ENCODE results near the gene KAZALD1. TPM values are rescaled to one million over a fixed set of nuclear protein-coding genes. Genes with fewer than 3 reads are reported as not detected.

The KAZALD1 gene
- total RNA-seq, 1 experiment from 2014 or later, result 12.5 TPM

GRCh38 chr10:101064415-101065030, 2.7 kb downstream of the KAZALD1 start:
- Histone ChIP-seq H3K27ac (ENCODE audit: low read depth, low read length, poor library complexity, severe bottlenecking) (peak overlapping the region; percentile 98), H3K9me3 (ENCODE audit: low read depth, low read length, poor library complexity, severe bottlenecking) (no peaks in the 10 kb centered on the region), H3K36me3 (ENCODE audit: insufficient read depth, low read length, poor library complexity, severe bottlenecking) (no peaks in the 10 kb centered on the region), H3K27me3 (replicated peaks; ENCODE audit: insufficient read depth, low read depth, low read length, poor library complexity) (no peaks in the 10 kb centered on the region), H3K4me1 (ENCODE audit: insufficient read depth, low read length, poor library complexity, severe bottlenecking) (peaks cover 59% of the 10 kb centered on the region), H3K4me3 (ENCODE audit: low read depth, low read length, poor library complexity, severe bottlenecking) (no peak overlapping the region)
- TF ChIP-seq EZH2 (IDR thresholded peaks at IDR 0.05; ENCODE audit: borderline replicate concordance, low read depth, low read length, poor library complexity, severe bottlenecking) (no peak), CTCF (conservative IDR thresholded peaks at IDR 0.05; ENCODE audit: low read depth, low read length) (no peak)
- intact Hi-C loops (cut with micrococcal nuclease; ENCODE audit: unreplicated experiment), result loop anchor here (5.0 kb wide), 1 partner anchor 67 kb away; the partner anchor contains the start of gene LZTS2
- ChIA-PET POLR2A (ENCODE audit: low non-redundant PET) (no interaction called here), CTCF (interaction anchor here (3.0 kb wide), 1 partner anchor 14 kb away, joined by 16 read pairs; no protein-coding TSS in a partner anchor)
- no peak for DNase-seq (ENCODE audit: low spot score)
- no TSS peak for BruUV-seq (replicated peaks)

DNA sequence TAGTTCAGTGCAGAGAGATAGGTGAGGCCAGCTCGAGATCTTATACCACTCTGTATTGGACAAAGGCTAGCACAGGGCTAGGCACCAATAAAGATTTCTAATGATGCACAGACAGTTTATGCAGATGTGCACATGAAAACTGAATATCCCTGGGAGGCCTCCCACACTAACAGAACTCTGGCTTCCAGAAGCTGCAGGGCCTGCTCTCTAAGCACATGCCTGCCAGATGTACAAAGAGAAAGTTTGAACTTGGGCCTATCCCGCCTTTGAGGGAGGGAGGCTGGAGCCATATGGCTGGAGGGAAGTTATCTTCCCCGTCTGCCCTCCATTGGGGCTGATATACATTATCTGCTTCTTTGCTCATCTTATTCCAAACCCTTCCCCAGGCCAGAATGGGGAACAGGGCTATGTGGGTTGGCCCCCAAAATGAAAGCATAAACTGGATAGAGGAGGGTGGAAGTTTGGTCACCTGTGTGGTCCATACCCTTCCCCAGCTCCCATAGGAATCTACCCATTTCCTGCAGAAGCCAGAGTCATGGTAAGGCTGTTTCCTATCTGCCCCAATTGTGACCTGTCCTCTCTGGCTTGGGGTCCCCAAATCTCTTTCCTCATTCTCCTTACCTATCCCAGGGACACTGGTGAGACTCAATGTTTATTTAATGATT, 3.8 kb downstream of the KAZALD1 start:
- H3K4me3 ChIP-seq (ENCODE audit: low read depth, low read length, poor library complexity, severe bottlenecking), result peak overlapping the region; percentile 58
- no TSS peak for BruUV-seq (replicated peaks)
- no peaks in the 10 kb centered on the region for H3K9me3 ChIP-seq (ENCODE audit: low read depth, low read length, poor library complexity, severe bottlenecking)
- H3K27ac ChIP-seq (ENCODE audit: low read depth, low read length, poor library complexity, severe bottlenecking), result peak overlapping the region; percentile 50
- no peak for DNase-seq (ENCODE audit: low spot score)
- intact Hi-C loops (cut with micrococcal nuclease; ENCODE audit: unreplicated experiment), result loop anchor here (2.0 kb wide), 1 partner anchor 19 kb away; no protein-coding TSS in a partner anchor
- ChIA-PET CTCF (interaction anchor here (0.5 to 3.0 kb wide), 2 partner anchors 15 to 24 kb away, joined by 9 to 16 read pairs; no protein-coding TSS in a partner anchor), POLR2A (ENCODE audit: low non-redundant PET) (no interaction called here)
- TF ChIP-seq CTCF (conservative IDR thresholded peaks at IDR 0.05; ENCODE audit: low read depth, low read length) (no peak), EZH2 (IDR thresholded peaks at IDR 0.05; ENCODE audit: borderline replicate concordance, low read depth, low read length, poor library complexity, severe bottlenecking) (no peak)
- no peaks in the 10 kb centered on the region for H3K36me3 ChIP-seq (ENCODE audit: insufficient read depth, low read length, poor library complexity, severe bottlenecking)
- peaks cover 56% of the 10 kb centered on the region for H3K4me1 ChIP-seq (ENCODE audit: insufficient read depth, low read length, poor library complexity, severe bottlenecking)
- no peaks in the 10 kb centered on the region for H3K27me3 ChIP-seq (replicated peaks; ENCODE audit: insufficient read depth, low read depth, low read length, poor library complexity)

DNA sequence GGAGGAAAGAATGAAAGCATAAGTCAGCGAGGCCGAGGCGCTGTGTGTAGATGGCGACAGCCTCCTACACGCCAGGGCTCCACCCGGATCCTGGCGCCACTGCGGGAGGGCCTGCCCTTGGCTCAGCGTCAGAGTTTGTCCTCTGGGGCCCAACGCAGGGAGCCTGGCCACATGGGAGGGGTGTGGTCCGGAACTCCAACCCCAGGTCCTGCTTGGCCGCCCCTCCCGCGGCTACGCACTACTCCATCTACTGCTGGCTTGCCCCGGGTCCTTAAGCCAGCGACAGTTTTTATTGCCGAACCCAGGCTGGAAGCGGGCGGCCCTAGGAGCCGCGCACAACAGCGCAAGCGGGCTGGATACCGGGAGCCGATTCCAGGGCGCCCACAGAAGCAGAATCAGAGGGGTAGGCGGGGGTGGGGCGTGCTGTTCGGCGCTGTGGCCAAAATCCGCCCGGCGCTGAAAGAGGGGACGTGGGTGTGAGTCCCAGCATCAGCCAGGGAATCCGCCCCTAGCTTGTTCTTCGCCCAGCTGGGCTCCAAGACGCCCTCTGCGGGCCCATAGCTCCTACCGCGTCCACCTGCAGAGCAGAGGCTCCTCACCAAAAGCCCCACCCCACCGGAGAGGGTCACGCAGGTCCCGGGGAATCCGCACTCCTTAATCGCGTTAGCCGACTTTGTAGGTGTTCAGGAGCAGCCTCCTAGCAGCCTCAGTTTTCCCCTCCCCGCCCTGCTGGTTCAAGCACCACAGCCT, 4.5 kb downstream of the KAZALD1 start:
- no TSS peak for BruUV-seq (replicated peaks)
- intact Hi-C loops (cut with micrococcal nuclease; ENCODE audit: unreplicated experiment), result loop anchor here (2.0 kb wide), 1 partner anchor 20 kb away; no protein-coding TSS in a partner anchor
- DNase-seq (ENCODE audit: low spot score), result peak; percentile 70
- Histone ChIP-seq H3K36me3 (ENCODE audit: insufficient read depth, low read length, poor library complexity, severe bottlenecking) (no peaks in the 10 kb centered on the region), H3K4me3 (ENCODE audit: low read depth, low read length, poor library complexity, severe bottlenecking) (peak overlapping the region; percentile 58), H3K9me3 (ENCODE audit: low read depth, low read length, poor library complexity, severe bottlenecking) (no peaks in the 10 kb centered on the region), H3K27me3 (replicated peaks; ENCODE audit: insufficient read depth, low read depth, low read length, poor library complexity) (no peaks in the 10 kb centered on the region), H3K4me1 (ENCODE audit: insufficient read depth, low read length, poor library complexity, severe bottlenecking) (peaks cover 54% of the 10 kb centered on the region), H3K27ac (ENCODE audit: low read depth, low read length, poor library complexity, severe bottlenecking) (peak overlapping the region; percentile 50)
- POLR2A ChIA-PET (ENCODE audit: low non-redundant PET), result no interaction called here
- TF ChIP-seq CTCF (conservative IDR thresholded peaks at IDR 0.05; ENCODE audit: low read depth, low read length) (peak; percentile 59), EZH2 (IDR thresholded peaks at IDR 0.05; ENCODE audit: borderline replicate concordance, low read depth, low read length, poor library complexity, severe bottlenecking) (no peak)
- CTCF ChIA-PET, result interaction anchor here (0.5 to 0.6 kb wide), 4 partner anchors 16 to 319 kb away, joined by 3 to 10 read pairs (median 8); no protein-coding TSS in a partner anchor

Measured in A673 (cell line).